ENCODE results near the gene FMR1NB. TPM values are rescaled to one million over a fixed set of nuclear protein-coding genes. Genes with fewer than 3 reads are reported as not detected.

Gene FMR1NB
- total and polyA plus RNA-seq, 10 of the 15 experiments (the other 5 are each of a cell fraction or from before 2014, with no cell fraction given), result 0.08 TPM; not detected in 9

GRCh38 chrX:147948531-147948930 is 32.6 kb upstream of the FMR1NB start (continued):
- no peak for TF ChIP-seq IRF5 (IDR thresholded peaks at IDR 0.05; ENCODE audit: borderline replicate concordance)
- no peak for TF ChIP-seq HCFC1 (IDR thresholded peaks at IDR 0.05; ENCODE audit: low read length)
- TF ChIP-seq HSF1 (IDR thresholded peaks at IDR 0.05; ENCODE audit: low read depth, low read length), result no peak

- SMC1A ChIA-PET (ENCODE audit: uncharacterized antibody, unreplicated experiment), result no interaction called here
Measured at GRCh38 chrX:147950352-147950751, 30.8 kb upstream of the FMR1NB start.

More at GRCh38 chrX:147950352-147950751, 30.8 kb upstream of the FMR1NB start:
- intact Hi-C loops (cut with micrococcal nuclease; ENCODE audit: unreplicated experiment) (no loop called here), in situ Hi-C loops (cut with MboI) (no loop called here)
- FAIRE-seq (no peak), DNase-seq (ENCODE audit: low read depth, low spot score) (no peak), ATAC-seq (no peak)
- 40% methylated on average over 1 of the region's 1 CpG for WGBS (ENCODE audit: insufficient coverage, insufficient replicate concordance, low lambda C conversion rate, missing lambda C conversion rate)
- Histone ChIP-seq H3K79me2 (ENCODE audit: control insufficient read depth, insufficient read depth, low read length) (no peaks in the 10 kb centered on the region), H3K4me3 (no peak overlapping the region), H2AFZ (ENCODE audit: control insufficient read depth, low read depth, low read length) (no peak overlapping the region), H3K9ac (ENCODE audit: control insufficient read depth, insufficient read depth, low read length) (no peak overlapping the region), H3K9me3 (replicated peaks; ENCODE audit: control insufficient read depth, insufficient read depth, low read length) (no peaks in the 10 kb centered on the region), H3K36me3 (ENCODE audit: control insufficient read depth in 2 of 2, insufficient read depth in 2 of 2, low read length in 1 of 2) (no peaks in the 10 kb centered on the region), H3K27me3 (replicated peaks in 1 of 2; ENCODE audit: control insufficient read depth in 2 of 2, insufficient read depth in 2 of 2, low read length in 1 of 2) (no peaks in the 10 kb centered on the region), H3K27ac (ENCODE audit: control insufficient read depth, insufficient read depth) (no peak overlapping the region), H3K4me1 (ENCODE audit: control insufficient read depth, insufficient read depth, low read length) (no peaks in the 10 kb centered on the region), H4K20me1 (ENCODE audit: control insufficient read depth, insufficient read depth) (no peaks in the 10 kb centered on the region), H3K4me2 (ENCODE audit: control insufficient read depth, insufficient read depth) (no peak overlapping the region)
- ChIA-PET POLR2A (no interaction called here), RAD21 (ENCODE audit: unreplicated experiment) (no interaction called here), CTCF (no interaction called here)
- no peak for TF ChIP-seq MYC (IDR thresholded peaks at IDR 0.05; ENCODE audit: insufficient read depth, insufficient read length, insufficient replicate concordance, low read length, severe bottlenecking)
- TF ChIP-seq RBBP5 (conservative IDR thresholded peaks at IDR 0.05), result no peak
- TF ChIP-seq RFX5 (IDR thresholded peaks at IDR 0.05; ENCODE audit: low read depth, low read length), result no peak
- TF ChIP-seq, protein P1, sequence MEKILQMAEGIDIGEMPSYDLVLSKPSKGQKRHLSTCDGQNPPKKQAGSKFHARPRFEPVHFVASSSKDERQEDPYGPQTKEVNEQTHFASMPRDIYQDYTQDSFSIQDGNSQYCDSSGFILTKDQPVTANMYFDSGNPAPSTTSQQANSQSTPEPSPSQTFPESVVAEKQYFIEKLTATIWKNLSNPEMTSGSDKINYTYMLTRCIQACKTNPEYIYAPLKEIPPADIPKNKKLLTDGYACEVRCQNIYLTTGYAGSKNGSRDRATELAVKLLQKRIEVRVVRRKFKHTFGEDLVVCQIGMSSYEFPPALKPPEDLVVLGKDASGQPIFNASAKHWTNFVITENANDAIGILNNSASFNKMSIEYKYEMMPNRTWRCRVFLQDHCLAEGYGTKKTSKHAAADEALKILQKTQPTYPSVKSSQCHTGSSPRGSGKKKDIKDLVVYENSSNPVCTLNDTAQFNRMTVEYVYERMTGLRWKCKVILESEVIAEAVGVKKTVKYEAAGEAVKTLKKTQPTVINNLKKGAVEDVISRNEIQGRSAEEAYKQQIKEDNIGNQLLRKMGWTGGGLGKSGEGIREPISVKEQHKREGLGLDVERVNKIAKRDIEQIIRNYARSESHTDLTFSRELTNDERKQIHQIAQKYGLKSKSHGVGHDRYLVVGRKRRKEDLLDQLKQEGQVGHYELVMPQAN (conservative IDR thresholded peaks at IDR 0.05), result no peak
- no TSS peak for BruUV-seq (replicated peaks)

Measured in GM12878 (cell line).